GM18873 (cell line): ENCODE results near the gene ADPRHL1.
A peak's percentile ranks its signal among the peaks of the same experiment; 100 is the strongest.
"Not testable (repeated sequence)": the region's sequence is repeated elsewhere in the genome, so short reads cannot be mapped to it uniquely, and the experiment has no call there.

ENCODE experiments used
- ATAC-seq: cut with Tn5 transposase; IDR thresholded peaks from one replicate; pipeline ENCODE4 v1.9.1; 2021; ENCODE audit warnings: mild to moderate bottlenecking, moderate library complexity, moderate number of reproducible peaks; ENCODE audit not compliant: unreplicated experiment, low FRiP score

The ADPRHL1 gene

GRCh38 chr13:113405481-113406300 is 47.6 kb downstream of the ADPRHL1 start:
- no peak for ATAC-seq

DNA sequence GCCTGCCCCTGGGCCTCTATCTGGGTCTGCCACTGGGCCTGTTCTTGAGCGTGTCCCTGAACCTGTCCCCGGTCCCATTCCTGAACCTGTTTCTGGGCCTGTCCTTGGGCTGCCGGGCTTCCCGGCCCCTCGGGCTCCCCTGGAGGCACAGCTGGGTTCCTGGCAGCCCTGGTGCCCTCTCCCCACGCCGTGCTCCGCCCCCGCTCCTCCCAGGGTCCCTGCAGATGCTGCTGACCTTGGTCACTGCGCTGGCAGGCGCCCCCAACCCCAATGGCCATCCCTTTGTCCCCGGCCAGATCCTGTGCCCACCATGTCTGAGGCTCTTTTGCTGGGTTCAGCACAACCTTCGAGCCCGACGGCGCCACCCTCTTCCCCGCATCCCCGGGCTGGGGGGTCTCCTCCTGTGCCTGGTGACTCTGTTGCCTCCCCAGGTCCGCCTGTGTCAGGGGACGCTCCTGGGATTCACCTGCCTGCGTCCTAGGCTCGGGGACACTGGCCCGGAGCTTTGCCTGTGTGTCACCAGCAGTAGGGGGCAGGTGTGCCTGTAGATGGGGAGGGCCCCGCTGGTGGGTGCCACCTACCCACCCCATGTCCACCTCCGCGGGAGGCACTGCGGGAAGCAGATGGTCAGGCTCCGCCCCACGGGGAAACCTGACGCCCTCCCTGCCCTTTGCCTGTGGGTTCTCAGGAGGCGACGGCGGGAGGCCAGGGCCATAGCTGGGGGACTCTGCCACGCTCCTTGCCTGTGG is 48.4 kb downstream of the ADPRHL1 start:
- ATAC-seq = no peak

DNA sequence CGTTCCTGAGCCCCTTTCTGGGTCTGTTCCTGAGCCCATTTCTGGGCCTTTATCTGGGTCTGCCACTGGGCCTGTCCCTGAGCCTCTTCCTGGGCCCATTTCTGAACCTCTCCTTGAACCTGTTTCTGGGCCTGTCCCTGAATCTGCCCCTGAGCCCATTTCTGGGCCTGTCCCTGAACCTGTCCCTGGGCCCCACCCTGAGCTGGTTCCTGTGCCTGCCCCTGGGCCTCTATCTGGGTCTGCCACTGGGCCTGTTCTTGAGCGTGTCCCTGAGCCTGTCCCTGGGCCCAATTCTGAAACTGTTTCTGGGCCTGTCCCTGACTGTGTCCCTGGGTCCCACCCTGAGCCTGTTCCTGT is 48.9 kb downstream of the ADPRHL1 start:
- no peak for ATAC-seq

- ATAC-seq = no peak
These were observed 49.8 kb downstream of the ADPRHL1 start for GRCh38 chr13:113403255-113404104.

- no peak for ATAC-seq
These were observed 50.6 kb downstream of the ADPRHL1 start for GRCh38 chr13:113402471-113403254.

DNA sequence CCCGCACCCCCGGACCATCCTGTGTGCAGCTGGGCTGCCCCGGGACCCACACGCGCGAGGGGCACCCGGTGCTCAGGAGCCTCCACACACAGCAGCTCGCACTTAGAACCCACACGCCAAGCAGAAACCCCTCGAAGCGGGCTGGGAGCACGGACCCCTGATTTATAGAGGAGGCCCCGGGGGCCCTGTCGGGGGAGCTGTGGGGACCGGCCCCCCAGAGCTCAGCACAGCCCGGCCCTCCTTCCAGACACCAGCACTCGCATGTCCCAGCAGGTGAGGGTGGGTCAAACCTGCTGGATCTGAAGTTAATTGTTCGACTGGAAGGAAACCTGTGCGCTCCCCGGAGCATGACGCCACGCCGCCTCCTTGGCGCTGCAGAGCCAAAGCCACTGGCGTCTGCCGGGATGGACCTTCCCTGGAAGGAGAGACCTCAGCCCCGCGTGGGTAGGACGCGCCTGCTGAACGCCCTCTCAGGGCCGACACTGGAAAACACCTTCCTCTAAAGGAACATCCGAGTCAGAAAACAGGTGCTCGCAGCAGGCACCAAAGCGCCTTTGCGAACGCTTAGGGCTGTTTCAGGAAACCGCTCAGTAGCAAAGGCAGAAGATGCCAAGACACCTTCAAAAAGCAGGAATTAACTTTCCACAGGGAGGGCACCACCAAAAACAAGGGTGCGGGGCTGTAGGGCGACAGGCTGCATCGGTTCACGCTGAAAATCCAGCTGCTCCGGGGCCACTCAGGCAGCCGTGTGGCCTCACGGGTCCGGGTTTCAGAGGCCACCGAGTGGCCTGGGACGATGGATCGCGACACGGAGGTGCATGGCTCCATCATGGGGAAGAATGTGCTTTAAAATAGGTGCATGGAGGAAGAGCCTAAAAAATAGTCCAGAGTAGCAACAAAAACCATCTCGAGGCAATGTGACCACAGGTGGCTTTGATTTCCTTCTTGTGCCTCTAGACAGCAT is 51.6 kb downstream of the ADPRHL1 start:
- ATAC-seq = no peak

DNA sequence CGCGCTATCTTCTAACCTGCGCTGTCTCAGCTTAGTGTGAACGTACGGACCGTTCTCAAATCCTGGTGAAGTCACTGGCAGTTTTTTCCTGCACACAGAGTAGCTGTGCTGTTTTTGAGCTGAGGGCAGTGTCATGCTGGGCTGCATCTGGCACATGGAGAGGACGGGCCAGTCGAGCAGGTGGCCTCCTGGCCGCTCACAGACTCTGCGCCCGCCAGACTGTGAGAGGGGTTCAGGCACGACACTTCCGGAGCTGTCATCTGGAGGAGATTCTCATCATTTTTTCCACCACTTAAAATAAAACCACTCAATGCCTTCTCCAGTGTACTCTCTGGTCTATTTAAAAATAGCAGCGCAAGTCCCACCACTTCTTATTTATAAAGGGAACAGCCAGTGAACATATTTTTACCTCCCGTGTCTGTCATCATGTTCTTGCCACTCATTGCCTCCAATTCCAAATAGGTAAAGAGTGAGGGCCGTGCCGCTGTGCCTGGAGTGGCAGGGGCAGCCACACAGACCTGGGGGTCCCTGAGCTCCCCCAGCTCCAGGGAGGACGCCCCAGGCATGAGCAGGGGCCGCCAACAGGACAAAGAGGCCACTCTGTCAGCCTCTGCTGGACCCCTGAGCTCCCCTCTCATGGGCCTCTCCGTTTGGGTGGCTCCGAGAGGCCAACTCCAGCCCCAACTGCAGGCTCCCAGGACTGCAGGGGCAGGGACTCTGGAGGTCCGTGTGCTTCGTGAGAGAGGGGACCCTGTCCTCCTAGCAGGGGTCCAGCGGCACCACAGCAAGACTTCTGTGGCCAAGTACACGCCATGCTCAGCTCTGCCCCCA is 52.5 kb downstream of the ADPRHL1 start:
- ATAC-seq = no peak

DNA sequence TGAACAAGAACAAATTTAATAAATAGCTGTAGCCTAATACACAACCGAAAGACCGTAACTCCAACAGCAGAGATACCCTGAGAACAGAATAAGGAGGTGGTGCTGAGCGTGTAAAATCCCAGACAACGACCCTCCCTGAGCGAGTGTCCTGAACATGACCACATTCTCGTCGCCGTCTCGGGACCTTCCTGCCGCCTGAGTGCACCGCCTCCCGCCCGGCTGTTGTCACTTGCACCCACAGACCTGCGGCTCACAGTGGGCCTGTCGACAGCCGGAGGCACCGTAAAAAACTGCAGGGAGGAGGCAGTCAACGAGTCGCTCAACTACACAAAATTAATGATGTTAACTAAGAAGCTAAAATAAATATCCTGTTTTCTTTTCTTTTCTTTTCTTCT is 53.5 kb downstream of the ADPRHL1 start:
- no peak for ATAC-seq

- ATAC-seq = no peak
These were observed 54.1 kb downstream of the ADPRHL1 start for GRCh38 chr13:113398963-113399754.

GRCh38 chr13:113397608-113398425 is 55.5 kb downstream of the ADPRHL1 start:
- no peak for ATAC-seq

- peak; percentile 18 for ATAC-seq
These were observed 59.0 kb downstream of the ADPRHL1 start for GRCh38 chr13:113394339-113394640.

GRCh38 chr13:113393563-113394338 is 59.5 kb downstream of the ADPRHL1 start:
- ATAC-seq = peak; percentile 67

- ATAC-seq = no peak
These were observed 60.1 kb downstream of the ADPRHL1 start for GRCh38 chr13:113393226-113393562.

GRCh38 chr13:113390874-113391497 is 62.3 kb downstream of the ADPRHL1 start:
- ATAC-seq = no peak

DNA sequence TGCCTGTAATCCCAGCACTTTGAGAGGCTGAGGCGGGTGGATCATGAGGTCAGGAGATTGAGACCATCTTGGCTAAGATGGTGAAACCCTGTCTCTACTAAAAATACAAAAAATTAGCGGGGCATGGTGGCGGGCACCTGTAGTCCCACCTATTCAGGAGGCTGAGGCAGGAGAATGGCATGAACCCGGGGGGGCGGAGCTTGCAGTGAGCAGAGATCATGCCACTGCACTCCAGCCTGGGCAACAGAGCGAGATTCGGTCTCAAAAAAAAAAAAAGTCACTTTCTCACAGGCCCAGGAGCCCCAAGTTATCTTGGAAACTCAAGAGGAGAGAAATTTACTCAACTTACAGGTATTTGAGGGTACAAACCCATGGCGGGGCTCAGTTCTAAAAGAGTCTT is 63.7 kb downstream of the ADPRHL1 start:
- ATAC-seq = not testable (repeated sequence)

GRCh38 chr13:113387396-113387795 is 65.9 kb downstream of the ADPRHL1 start:
- ATAC-seq = no peak
